A549 (cell line): ENCODE data around the gene ZNF469. TPM values are rescaled to one million over a fixed set of nuclear protein-coding genes. Genes with fewer than 3 reads are reported as not detected.

ENCODE experiments used
- ATAC-seq, 2 experiments: fragments of 200-7000 bp in 1 of 2; fragments of >200 bp in 1 of 2; cut with Nextera tagmentation in 1 of 2; cut with Tn5 transposase in 1 of 2; 3 replicates each; pipeline versions ENCODE4 v1.8.0 to v1.9.1; 2018 to 2020; ENCODE audit warnings: mild to moderate bottlenecking in 1 of 2, moderate library complexity in 1 of 2
- CTCF ChIA-PET: fragments of 300-600 bp; sonication (Branson Sonifier 250); formaldehyde crosslinking; extraction: SDS; loops from one replicate; lab custom pipeline; 2021; ENCODE audit warnings: antibody characterized with exemption, inconsistent platforms; lab: Yijun Ruan, JAX
- POLR2A ChIA-PET: fragments of 350-600 bp; formaldehyde crosslinking; extraction: SDS; loops from one replicate; lab custom pipeline; 2021; ENCODE audit warnings: antibody characterized with exemption, inconsistent platforms; lab: Yijun Ruan, JAX
- DNase-seq, 2 experiments: peaks; one replicate each; pipeline versions ENCODE4 v3.0.0 to v3.0.0-alpha.2; 2011 to 2016; ENCODE audit warnings: low read depth in 1 of 2, low spot score in 1 of 2
- FAIRE-seq: peaks from 2 replicates; lab custom pipeline; 2011; peaks lifted over from hg19 to GRCh38; lab: Jason Lieb, UNC
- H3K27ac ChIP-seq, 2 experiments: fragments of >200 bp; sonication (Bioruptor Twin); formaldehyde crosslinking; 3 replicates each; pipeline ENCODE4 v1.5.1; 2016 to 2017
- H3K4me1 ChIP-seq: fragments of >200 bp; sonication (Bioruptor Twin); formaldehyde crosslinking; 3 replicates; pipeline ENCODE4 v1.6.1; 2016
- H3K4me2 ChIP-seq: fragments of >200 bp; sonication (Bioruptor Twin); formaldehyde crosslinking; 3 replicates; pipeline ENCODE4 v1.6.1; 2016
- H3K4me3 ChIP-seq: fragments of >200 bp; sonication (Bioruptor Twin); formaldehyde crosslinking; 3 replicates; pipeline ENCODE4 v1.5.1; 2016
- H3K9me3 ChIP-seq: fragments of >200 bp; sonication (Bioruptor Twin); formaldehyde crosslinking; 3 replicates; pipeline ENCODE4 v1.6.1; 2016
- CTCF ChIP-seq: fragments of >200 bp; sonication (Bioruptor Twin); formaldehyde crosslinking; IDR thresholded peaks from 3 replicates; pipeline ENCODE4 v1.5.1; 2016
- EHMT2 ChIP-seq: fragments of 200-600 bp; sonication (generic); IDR thresholded peaks from 2 replicates; pipeline ENCODE4 v1.6.1; 2016; ENCODE audit warnings: antibody characterized with exemption, low read depth, mild to moderate bottlenecking, moderate library complexity
- ESRRA ChIP-seq: fragments of 150-350 bp; IDR thresholded peaks from 2 replicates; pipeline ENCODE4 v1.6.1; 2014; ENCODE audit warnings: mild to moderate bottlenecking, low read length, borderline replicate concordance
- HDAC2 ChIP-seq: fragments of 200-600 bp; sonication (generic); IDR thresholded peaks from 2 replicates; pipeline ENCODE4 v1.6.1; 2016
- HES2 ChIP-seq: fragments of >200 bp; sonication (Bioruptor Twin); formaldehyde crosslinking; IDR thresholded peaks from 2 replicates; pipeline ENCODE4 v1.6.1; 2016
- HEYL ChIP-seq: fragments of 250-450 bp; sonication (Bioruptor Pico); IDR thresholded peaks from 2 replicates; pipeline ENCODE4 v1.8.0; 2021; ENCODE audit warnings: mild to moderate bottlenecking, moderate library complexity
- HMGXB4 ChIP-seq: fragments of 250-450 bp; sonication (Bioruptor Pico); IDR thresholded peaks from 2 replicates; pipeline ENCODE4 v1.5.0; 2021; ENCODE audit warnings: mild to moderate bottlenecking, moderate library complexity, borderline replicate concordance
- HOXB5 ChIP-seq: fragments of 250-450 bp; sonication (Bioruptor Pico); IDR thresholded peaks from 2 replicates; pipeline ENCODE4 v1.5.0; 2020; ENCODE audit warnings: mild to moderate bottlenecking, moderate library complexity
- JUN ChIP-seq, 2 experiments: fragments of >200 bp; sonication (Bioruptor Twin); formaldehyde crosslinking; IDR thresholded peaks; 2 replicates in 1 of 2; 3 replicates in 1 of 2; pipeline ENCODE4 v1.6.1; 2016 to 2017
- KDM1A ChIP-seq: fragments of 200-600 bp; sonication (generic); IDR thresholded peaks from 2 replicates; pipeline ENCODE4 v1.6.1; 2016; ENCODE audit warnings: low read depth, mild to moderate bottlenecking
- KDM5A ChIP-seq: fragments of 200-600 bp; sonication (generic); IDR thresholded peaks from 2 replicates; pipeline ENCODE4 v1.6.1; 2016; ENCODE audit warnings: antibody characterized with exemption, mild to moderate bottlenecking
- MAZ ChIP-seq: fragments of 150-350 bp; IDR thresholded peaks from 2 replicates; pipeline ENCODE4 v1.6.1; 2014; ENCODE audit warnings: antibody characterized with exemption, low read depth, low read length, borderline replicate concordance
- MYC ChIP-seq: IDR thresholded peaks from 2 replicates; pipeline ENCODE4 v1.6.1; 2012; ENCODE audit warnings: mild to moderate bottlenecking, inconsistent platforms, low read length, improper control_type of control experiment, borderline replicate concordance
- PBX3 ChIP-seq: IDR thresholded peaks from 2 replicates; pipeline ENCODE4 v1.6.1; 2012
- PHF8 ChIP-seq: fragments of 200-600 bp; sonication (generic); IDR thresholded peaks from 2 replicates; pipeline ENCODE4 v1.6.1; 2016; ENCODE audit warnings: low read depth, mild to moderate bottlenecking, antibody characterized with exemption, moderate library complexity, borderline replicate concordance
- RCOR1 ChIP-seq: fragments of 150-350 bp; IDR thresholded peaks from 2 replicates; pipeline ENCODE4 v1.6.1; 2014; ENCODE audit warnings: antibody characterized with exemption, low read length, low read depth
- SMC3 ChIP-seq: fragments of >200 bp; sonication (Bioruptor Twin); formaldehyde crosslinking; IDR thresholded peaks from 3 replicates; pipeline ENCODE4 v1.6.1; 2018; ENCODE audit warnings: inconsistent platforms
- SREBF2 ChIP-seq: fragments of 450-650 bp; IDR thresholded peaks from 2 replicates; pipeline ENCODE4 v1.6.1; 2014; ENCODE audit warnings: mild to moderate bottlenecking, moderate library complexity
- TFCP2L1 ChIP-seq: fragments of 250-450 bp; sonication (Bioruptor Pico); IDR thresholded peaks from 2 replicates; pipeline ENCODE4 v1.5.0; 2021; ENCODE audit warnings: mild to moderate bottlenecking
- ZC3H11A ChIP-seq: fragments of 450-650 bp; IDR thresholded peaks from 2 replicates; pipeline ENCODE4 v1.6.1; 2014; ENCODE audit warnings: antibody characterized with exemption, mild to moderate bottlenecking
- ZNF302 ChIP-seq: fragments of 250-450 bp; sonication (Bioruptor Pico); IDR thresholded peaks from 2 replicates; pipeline ENCODE4 v1.9.0; 2021; ENCODE audit warnings: inconsistent platforms, mild to moderate bottlenecking, moderate library complexity
- WGBS: methylation state at CpG from one replicate; pipeline ENCODE4 v1.1.6; 2017; ENCODE audit errors: missing lambda C conversion rate; 5-methylcytosine and 5-hydroxymethylcytosine counted together
- polyA plus RNA-seq, 4 experiments: library from polyadenylated mRNA; depleted of rRNA in 3 of 4; stranded (reverse); fragments of >200 nt; fragmentation: RNase III in 1 of 4; extraction: RNeasy Plus Mini Kit Qiagen cat#74134 plus additional on column Dnase treatment in 1 of 4; gene quantifications; 2 replicates in 3 of 4; 3 replicates in 1 of 4; pipeline ENCODE4 v1.2.3, GENCODE V29; 2011 to 2017

Gene ZNF469
- polyA plus RNA-seq, 2 of the 4 experiments (the other 2 are of a cell fraction) = 0.47 to 4.4 TPM

GRCh38 chr16:88428156-88428555 is 45.4 kb downstream of the ZNF469 start:
- Histone ChIP-seq H3K4me2 (no peak overlapping the region), H3K27ac (0 out of 6 replicates have a peak overlapping the region, but pooled peaks of 1 of the 2 experiments have one; percentile 17), H3K9me3 (no peaks in the 10 kb centered on the region), H3K4me3 (no peak overlapping the region), H3K4me1 (no peaks in the 10 kb centered on the region)
- TF ChIP-seq HMGXB4 (CRISPR knock-in tag) (no peak), EHMT2 (no peak), SMC3 (no peak), JUN (IDR thresholded peaks at IDR 0.05) (no peak), KDM5A (no peak), PHF8 (no peak), SREBF2 (no peak), TFCP2L1 (CRISPR knock-in tag) (no peak)
- DNase-seq (no peak), FAIRE-seq (no peak), ATAC-seq (no peak)
- ChIA-PET CTCF (interaction anchor here (0.8 to 3.1 kb wide), 4 partner anchors 9 to 45 kb away, joined by 3 to 27 read pairs (median 5); partner anchors contain the start of gene ZNF469), POLR2A (no interaction called here)
- WGBS = 86% methylated on average over 18 of the region's 19 CpGs

GRCh38 chr16:88428616-88429386 is 46.0 kb downstream of the ZNF469 start:
- FAIRE-seq = no peak
- 93% methylated on average over 11 of the region's 34 CpGs for WGBS
- no peaks in the 10 kb centered on the region for H3K4me1 ChIP-seq
- DNase-seq = no peak
- POLR2A ChIA-PET = no interaction called here
- TF ChIP-seq MYC = no peak
- TF ChIP-seq KDM1A = no peak
- no peak for TF ChIP-seq PHF8
- TF ChIP-seq SMC3 = no peak
- no peak for TF ChIP-seq HDAC2
- TF ChIP-seq MAZ = no peak
- no peak for TF ChIP-seq TFCP2L1 (CRISPR knock-in tag)
- no peak for TF ChIP-seq PBX3
- TF ChIP-seq HES2 = no peak
- TF ChIP-seq ZNF302 (CRISPR knock-in tag) = no peak
- TF ChIP-seq HEYL (CRISPR knock-in tag) = no peak
- TF ChIP-seq HOXB5 (CRISPR knock-in tag) = no peak
- no peak for TF ChIP-seq ESRRA
- no peak for TF ChIP-seq SREBF2
- no peak for TF ChIP-seq RCOR1
- no peak for TF ChIP-seq CTCF
- no peak for TF ChIP-seq ZC3H11A
- H3K4me3 ChIP-seq = no peak overlapping the region
- no peaks in the 10 kb centered on the region for H3K9me3 ChIP-seq
- no peak for ATAC-seq
- no peak overlapping the region for H3K4me2 ChIP-seq
- H3K27ac ChIP-seq = 0 out of 6 replicates have a peak overlapping the region, but pooled peaks of 1 of the 2 experiments have one; percentile 17
- CTCF ChIA-PET = interaction anchor here (0.6 to 3.1 kb wide), 3 partner anchors 9 to 39 kb away, joined by 3 to 27 read pairs (median 7); no protein-coding TSS in a partner anchor
